AG04450 (cell line): ENCODE measurements around the gene RPTOR. TPM values are rescaled to one million over a fixed set of nuclear protein-coding genes. Genes with fewer than 3 reads are reported as not detected.

Experiments
- CTCF ChIA-PET: fragments of 300-600, 350-600 bp; formaldehyde crosslinking; extraction: SDS; loops from one replicate; lab custom pipeline; 2022; ENCODE audit warnings: antibody characterized with exemption, inconsistent platforms; lab: Charles Lee
- POLR2A ChIA-PET: fragments of 350-600 bp; formaldehyde crosslinking; extraction: SDS; loops from one replicate; lab custom pipeline; 2021; ENCODE audit warnings: antibody characterized with exemption, inconsistent platforms; lab: Yijun Ruan, JAX
- DNase-seq: peaks from one replicate; pipeline ENCODE4 v3.0.0-alpha.2; 2011; ENCODE audit warnings: low read depth, low spot score
- H3K27ac ChIP-seq: one replicate; pipeline ENCODE4 v1.5.1; 2012; ENCODE audit warnings: low read depth, low read length, control low read depth
- H3K27me3 ChIP-seq: one replicate; pipeline ENCODE4 v1.6.0; 2012; ENCODE audit warnings: low read length; ENCODE audit not compliant: control insufficient read depth, insufficient read depth
- H3K4me3 ChIP-seq: 2 replicates; pipeline ENCODE4 v1.5.1; 2011; ENCODE audit warnings: mild to moderate bottlenecking, low read depth, low read length, control low read depth
- H3K9me3 ChIP-seq: 2 replicates; pipeline ENCODE4 v1.5.1; 2012; ENCODE audit warnings: low read length; ENCODE audit not compliant: control insufficient read depth, insufficient read depth
- CTCF ChIP-seq: IDR thresholded peaks from 2 replicates; pipeline ENCODE4 v1.5.1; 2011; ENCODE audit warnings: low read depth, low read length, control low read depth, inconsistent platforms
- polyA plus RNA-seq: library from polyadenylated mRNA; depleted of rRNA; stranded (reverse); fragments of >200 nt; gene quantifications from 2 replicates; pipeline ENCODE4 v1.2.3, GENCODE V29; 2011

Gene RPTOR
- polyA plus RNA-seq, 1 experiment = 6.2 TPM

- no peak for TF ChIP-seq CTCF
- DNase-seq = no peak
- CTCF ChIA-PET = interaction anchor here (0.6 to 2.0 kb wide), 2 partner anchors 215 to 555 kb away, joined by 3 to 12 read pairs; no protein-coding TSS in a partner anchor
- Histone ChIP-seq H3K4me3 (no peak overlapping the region), H3K27me3 (no peaks in the 10 kb centered on the region), H3K9me3 (no peaks in the 10 kb centered on the region; the same call in 1 of the 2 replicates), H3K27ac (no peak overlapping the region)
- POLR2A ChIA-PET = no interaction called here
Measured at GRCh38 chr17:80981929-80982425, 437.3 kb downstream of the RPTOR start.

GRCh38 chr17:80982426-80982974 lies 437.9 kb downstream of the RPTOR start:
- POLR2A ChIA-PET = no interaction called here
- CTCF ChIA-PET = interaction anchor here (2.0 kb wide), 1 partner anchor 555 kb away, joined by 12 read pairs; no protein-coding TSS in a partner anchor
- TF ChIP-seq CTCF = no peak

GRCh38 chr17:80983545-80983944 lies 438.9 kb downstream of the RPTOR start:
- H3K27me3 ChIP-seq = no peaks in the 10 kb centered on the region
- H3K27ac ChIP-seq = peak overlapping the region; percentile 90
- H3K4me3 ChIP-seq = no peak overlapping the region
- no peaks in the 10 kb centered on the region; the same call in 1 of the 2 replicates for H3K9me3 ChIP-seq
- no peak for TF ChIP-seq CTCF
- POLR2A ChIA-PET = interaction anchor here (1.6 kb wide), 1 partner anchor 529 kb away, joined by 3 read pairs; no protein-coding TSS in a partner anchor
- DNase-seq = no peak
- CTCF ChIA-PET = interaction anchor here (1.0 to 2.0 kb wide), 3 partner anchors 114 to 556 kb away, joined by 4 to 9 read pairs (median 4); no protein-coding TSS in a partner anchor

More at GRCh38 chr17:80982426-80982974, 437.9 kb downstream of the RPTOR start:
- no peak for DNase-seq
- H3K27ac ChIP-seq = no peak overlapping the region
- no peaks in the 10 kb centered on the region; the same call in 1 of the 2 replicates for H3K9me3 ChIP-seq
- no peaks in the 10 kb centered on the region for H3K27me3 ChIP-seq
- no peak overlapping the region for H3K4me3 ChIP-seq

- peak; percentile 52 for TF ChIP-seq CTCF
- H3K4me3 ChIP-seq = no peak overlapping the region
- H3K27me3 ChIP-seq = no peaks in the 10 kb centered on the region
- ChIA-PET POLR2A (interaction anchor here (1.4 to 1.6 kb wide), 2 partner anchors 27 to 530 kb away, joined by 3 read pairs; no protein-coding TSS in a partner anchor), CTCF (interaction anchor here (1.0 to 2.0 kb wide), 3 partner anchors 113 to 558 kb away, joined by 4 to 9 read pairs (median 4); no protein-coding TSS in a partner anchor)
- H3K27ac ChIP-seq = peak overlapping the region; percentile 90
- DNase-seq = peak; percentile 90
- no peaks in the 10 kb centered on the region; the same call in 1 of the 2 replicates for H3K9me3 ChIP-seq
Measured at GRCh38 chr17:80984749-80985148, 440.1 kb downstream of the RPTOR start.

GRCh38 chr17:80986046-80986445 lies 441.4 kb downstream of the RPTOR start:
- Histone ChIP-seq H3K4me3 (no peak overlapping the region), H3K27ac (no peak overlapping the region), H3K27me3 (no peaks in the 10 kb centered on the region), H3K9me3 (no peaks in the 10 kb centered on the region; the same call in 1 of the 2 replicates)
- no peak for DNase-seq
- TF ChIP-seq CTCF = no peak
- ChIA-PET CTCF (interaction anchor here (0.6 to 3.4 kb wide), 2 partner anchors 72 to 112 kb away, joined by 3 to 27 read pairs; no protein-coding TSS in a partner anchor), POLR2A (no interaction called here)
